ENCODE measurements around the gene SLC23A3.
A peak's percentile ranks its signal among the peaks of the same experiment; 100 is the strongest.

SLC23A3 gene

DNA sequence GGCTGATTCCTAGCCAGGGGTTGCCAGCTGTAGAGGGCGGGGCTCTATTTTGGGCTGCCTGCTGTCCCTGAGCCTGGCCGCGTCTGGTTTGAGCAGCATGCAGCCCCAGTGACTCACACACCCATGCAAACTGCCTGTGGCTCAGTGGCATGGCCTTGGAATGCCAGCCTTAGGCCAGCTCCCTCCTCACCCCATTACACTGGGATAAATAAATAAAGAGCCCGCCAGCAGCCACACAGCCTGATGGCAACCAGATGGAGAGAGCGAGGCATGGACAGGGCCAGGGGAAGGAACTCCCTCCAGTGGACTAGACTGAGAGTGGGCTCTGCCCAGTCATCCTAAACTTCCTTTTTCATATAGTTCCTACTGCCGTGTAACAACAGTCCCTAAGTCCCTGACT lies 27.5 kb downstream of the SLC23A3 start:
- peak; percentile 75 for DNase-seq (ENCODE audit: low read depth)

- DNase-seq (ENCODE audit: low read depth): no peak
Measured at GRCh38 chr2:219140722-219141121, 29.1 kb downstream of the SLC23A3 start.

DNA sequence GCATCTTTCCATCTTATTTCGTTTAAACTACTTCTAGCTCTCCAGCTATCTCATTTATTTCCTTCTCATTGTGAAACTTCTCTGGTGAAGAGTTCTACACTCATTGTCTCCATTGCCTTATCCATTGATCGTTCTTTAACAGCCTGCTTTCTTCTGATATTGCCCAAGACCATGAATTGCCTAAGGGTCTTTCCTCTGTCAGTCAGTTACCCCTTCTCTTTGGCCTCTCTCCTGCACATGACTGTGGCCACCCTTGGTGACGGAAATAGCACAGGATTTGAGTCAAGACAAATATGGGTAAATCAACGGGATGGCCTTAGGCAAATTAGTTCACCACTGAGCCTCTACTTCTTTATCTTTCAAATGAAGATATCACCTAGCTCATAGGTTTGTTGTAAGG lies 35.9 kb downstream of the SLC23A3 start:
- DNase-seq (ENCODE audit: low read depth): no peak

DNA sequence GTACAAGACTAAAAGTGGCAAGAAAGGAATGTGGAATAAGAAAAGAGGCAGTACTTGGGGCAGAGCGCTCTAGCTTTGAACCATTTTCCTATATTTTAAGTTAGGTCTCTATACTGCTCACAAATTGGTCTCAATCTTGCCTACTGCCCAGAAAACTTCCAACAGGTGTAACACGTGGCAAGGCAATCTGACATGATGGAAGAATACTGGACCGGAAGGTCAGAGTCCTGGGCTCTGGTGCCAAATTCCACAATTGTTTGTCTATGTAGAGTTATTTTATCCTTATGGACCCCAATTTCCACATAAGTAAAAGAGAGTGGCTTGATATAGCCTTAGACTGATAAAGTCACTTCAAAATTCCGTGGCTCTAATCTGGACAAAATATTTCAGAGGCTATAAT lies 38.1 kb downstream of the SLC23A3 start:
- no peak for DNase-seq (ENCODE audit: low read depth)

DNA sequence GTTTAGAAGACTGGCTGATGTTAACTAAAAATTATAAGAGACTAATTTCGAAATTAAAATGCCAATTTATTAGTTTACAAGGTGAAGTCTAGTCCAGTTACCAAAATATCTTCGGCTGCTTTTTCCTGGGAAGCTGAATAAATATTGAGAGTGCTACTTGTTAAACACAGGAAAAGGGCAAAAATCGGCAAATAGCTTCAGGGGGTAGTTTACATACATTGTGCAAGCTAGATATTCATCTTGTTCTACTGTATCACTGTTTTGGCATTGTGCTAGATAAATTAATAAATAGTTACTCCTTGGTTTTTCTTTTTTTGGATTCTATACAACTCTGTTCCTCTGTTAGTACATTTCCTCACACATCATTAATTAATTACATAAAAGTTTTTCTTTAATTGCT lies 38.5 kb downstream of the SLC23A3 start:
- no peak for DNase-seq (ENCODE audit: low read depth)

DNA sequence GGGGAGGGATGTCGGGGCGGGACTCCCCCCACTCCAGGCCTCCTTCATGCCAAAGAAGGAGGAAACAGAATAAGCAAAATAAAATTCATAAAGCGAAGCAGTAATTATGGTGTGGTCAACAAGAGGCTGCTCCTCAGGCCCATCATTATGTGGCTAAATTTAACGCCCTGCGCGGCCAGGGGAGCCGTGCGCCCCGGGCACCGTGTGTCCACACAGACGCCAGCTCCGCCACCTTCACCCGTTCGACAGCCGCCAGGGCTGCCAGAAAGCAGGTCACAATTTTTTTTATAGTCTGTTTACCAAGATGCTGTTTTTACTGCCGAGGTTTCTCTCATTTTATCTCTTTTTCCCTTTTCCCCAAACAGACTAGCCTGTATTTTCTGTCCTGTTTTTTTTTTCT lies 40.2 kb downstream of the SLC23A3 start:
- DNase-seq (ENCODE audit: low read depth): no peak

DNA sequence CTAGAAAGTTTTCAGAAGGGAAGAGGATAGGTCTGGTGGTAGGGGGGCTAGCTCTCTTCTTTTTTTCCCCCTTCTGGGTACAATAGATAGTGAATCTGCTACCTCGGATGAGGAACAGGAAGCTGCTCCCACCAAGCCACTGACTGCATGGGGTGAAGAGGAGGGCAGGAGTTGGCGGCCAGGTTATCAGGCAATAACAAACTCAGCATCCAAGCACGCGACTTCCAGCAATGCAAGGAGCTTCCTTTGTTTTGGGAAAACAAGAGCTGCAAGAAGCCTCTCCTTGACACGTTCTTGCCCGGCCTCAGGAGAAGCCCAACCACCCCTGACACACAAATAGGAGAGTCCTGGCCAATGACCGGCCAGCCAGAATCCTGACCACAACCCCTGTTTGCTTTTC lies 41.4 kb downstream of the SLC23A3 start:
- DNase-seq (ENCODE audit: low read depth): no peak

- DNase-seq (ENCODE audit: low read depth): no peak
Measured at GRCh38 chr2:219127037-219127635, 42.7 kb downstream of the SLC23A3 start.

GRCh38 chr2:219126555-219126954 lies 43.3 kb downstream of the SLC23A3 start:
- no peak for DNase-seq (ENCODE audit: low read depth)

DNA sequence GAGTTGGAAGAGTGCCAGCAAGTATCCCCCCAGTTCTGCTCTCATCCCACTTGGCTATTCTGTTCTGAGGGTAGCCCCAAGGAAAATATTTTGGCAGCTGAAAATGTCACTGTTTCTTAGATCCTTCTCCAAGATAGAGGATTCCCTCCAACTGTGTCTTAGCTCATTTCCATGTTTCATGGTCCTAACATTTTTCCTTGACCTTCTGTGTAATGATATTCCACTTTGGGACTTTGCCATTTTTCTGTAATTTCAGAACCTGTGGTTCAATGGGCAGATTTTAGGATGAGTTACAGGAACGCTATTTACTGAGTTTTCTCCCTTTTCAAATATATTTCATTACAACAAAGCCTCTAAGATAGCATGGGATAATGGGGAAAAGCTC lies 44.0 kb downstream of the SLC23A3 start:
- no peak for DNase-seq (ENCODE audit: low read depth)

DNA sequence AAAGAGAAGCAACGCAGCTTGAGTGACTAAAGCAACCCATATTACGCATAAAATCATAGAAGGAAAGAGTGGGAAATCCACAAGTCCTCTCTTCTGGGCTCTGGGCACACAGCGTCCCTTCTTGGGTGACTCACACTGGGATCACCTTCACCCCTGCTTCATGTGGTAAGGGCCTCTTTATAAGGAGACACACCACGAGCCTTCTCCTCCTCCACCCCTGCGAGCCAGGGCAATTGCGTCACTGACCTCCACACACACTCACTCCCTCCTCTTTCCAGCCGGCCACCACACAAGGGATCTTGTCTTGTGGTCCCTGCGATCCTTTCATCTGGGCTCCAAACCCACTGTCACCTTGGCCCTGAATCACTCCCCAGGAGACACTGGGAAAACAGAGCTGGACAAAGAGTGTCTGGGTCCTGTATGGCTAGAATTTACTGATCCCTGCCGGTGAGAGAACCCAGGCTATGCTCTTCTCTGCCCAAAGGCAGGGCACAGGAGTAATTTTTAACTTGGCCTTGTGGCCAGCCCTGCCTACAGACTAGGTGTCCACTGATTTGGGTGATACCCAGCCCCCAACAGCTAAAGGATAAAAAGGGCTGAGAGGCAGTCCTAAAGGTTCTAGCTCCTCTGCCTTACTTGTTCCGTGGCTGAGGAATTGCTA lies 44.5 kb downstream of the SLC23A3 start:
- peak; percentile 77 for DNase-seq (ENCODE audit: low read depth)

GRCh38 chr2:219124381-219125110 lies 45.3 kb downstream of the SLC23A3 start:
- no peak for DNase-seq (ENCODE audit: low read depth)

DNA sequence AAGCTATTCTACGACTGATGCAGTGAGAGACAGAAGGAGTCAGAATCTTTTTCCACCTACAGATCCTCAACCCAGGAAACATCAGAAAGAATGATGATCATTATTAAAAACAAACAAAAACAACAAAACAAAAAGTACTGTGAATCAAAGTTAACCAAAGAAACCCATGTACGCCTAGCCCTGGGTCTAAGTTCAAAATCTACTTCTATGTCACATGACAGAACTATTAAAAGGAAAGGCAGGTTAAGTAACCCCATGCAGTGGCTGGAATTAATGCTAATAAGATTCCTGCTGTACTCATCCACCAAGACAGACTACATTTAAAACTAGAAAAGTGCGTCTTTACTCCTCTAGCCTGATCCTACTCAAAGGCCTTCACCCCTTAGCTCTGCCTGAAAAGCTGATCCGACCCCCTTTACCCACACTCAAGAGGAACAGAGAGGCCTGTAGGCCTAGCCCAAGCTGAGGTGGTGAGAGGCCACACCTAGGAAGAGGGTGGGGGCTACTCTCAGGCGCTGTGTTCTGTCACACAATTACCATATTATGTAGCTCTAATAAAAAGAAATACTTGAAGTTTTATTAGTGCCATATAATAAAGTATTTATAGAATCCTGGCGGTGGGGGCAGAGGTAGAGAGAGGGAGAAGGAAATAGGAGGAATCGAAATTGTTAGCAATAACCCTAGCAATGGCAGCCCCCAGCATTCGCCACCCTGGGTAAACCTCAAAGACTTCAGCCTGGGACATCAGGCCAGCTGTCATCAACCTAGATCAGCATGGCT lies 46.3 kb downstream of the SLC23A3 start:
- DNase-seq (ENCODE audit: low read depth): no peak

- no peak for DNase-seq (ENCODE audit: low read depth)
Measured at GRCh38 chr2:219122202-219122980, 47.4 kb downstream of the SLC23A3 start.

DNA sequence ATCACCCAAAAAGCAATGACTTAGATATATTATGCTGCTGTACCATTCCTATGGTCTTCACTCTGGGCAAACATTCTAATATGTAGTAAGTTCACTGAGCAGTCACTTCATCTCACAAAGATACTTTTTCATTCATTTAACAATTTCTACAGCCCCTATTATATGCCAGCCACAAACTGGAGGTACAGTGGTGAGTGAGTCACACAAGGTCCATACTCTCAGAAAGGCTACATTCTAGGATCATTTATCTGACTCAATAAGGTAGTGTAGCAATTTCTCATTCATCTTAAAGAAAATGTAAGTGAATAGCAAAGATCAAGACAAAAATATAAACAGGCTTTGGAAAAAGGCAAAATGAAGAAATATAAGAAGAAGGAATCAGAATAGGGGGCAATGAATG lies 49.7 kb downstream of the SLC23A3 start:
- DNase-seq (ENCODE audit: low read depth): no peak

DNA sequence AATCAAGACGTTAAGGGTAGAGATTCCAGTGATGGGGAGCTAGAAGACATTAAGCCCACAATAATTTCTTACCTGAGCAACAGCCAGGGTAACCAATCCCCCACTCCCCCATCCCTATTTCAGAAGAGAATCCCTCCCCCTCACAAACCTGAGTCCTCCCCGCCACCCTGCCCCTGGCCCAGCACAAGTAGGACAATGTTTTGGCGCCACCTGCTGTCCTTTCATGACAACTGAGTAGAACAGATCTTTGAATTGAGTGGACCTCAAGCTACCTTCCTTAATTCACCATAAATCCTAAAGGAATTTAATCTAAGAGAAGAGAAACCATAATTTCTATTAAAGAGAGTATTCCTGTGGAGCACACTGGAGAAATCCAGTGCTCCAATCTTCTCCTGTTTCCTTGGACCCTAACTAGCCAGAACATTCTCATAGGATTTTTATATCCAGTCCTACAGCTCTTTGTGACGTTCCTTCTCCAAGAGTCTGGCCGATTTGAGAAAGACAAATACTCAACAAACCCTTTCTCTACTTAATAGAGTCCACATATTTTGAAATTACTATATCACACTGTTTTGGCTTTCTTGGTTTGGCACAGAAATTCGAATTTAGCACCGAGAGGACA lies 50.3 kb downstream of the SLC23A3 start:
- no peak for DNase-seq (ENCODE audit: low read depth)

DNA sequence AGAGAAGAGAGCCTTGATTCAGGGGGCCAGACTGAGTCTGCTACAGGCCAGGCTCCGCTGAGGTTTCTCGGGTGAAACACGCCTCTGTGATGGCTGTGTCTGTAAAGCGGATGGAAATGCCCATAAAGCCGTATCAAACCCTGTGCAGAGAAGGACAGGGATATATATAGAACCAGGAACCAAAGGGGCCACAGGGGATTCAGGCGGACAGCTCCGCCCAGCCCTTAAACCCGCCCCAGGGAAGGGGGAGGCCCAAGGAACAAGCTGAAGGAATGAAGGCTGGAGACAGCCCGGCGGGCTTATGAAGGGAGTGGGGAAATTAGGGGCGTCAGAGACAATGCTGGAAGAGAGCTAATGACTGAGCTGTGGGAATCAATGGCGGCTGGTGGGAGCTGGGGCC lies 51.3 kb downstream of the SLC23A3 start:
- DNase-seq (ENCODE audit: low read depth): no peak

GRCh38 chr2:219116776-219117646 lies 52.8 kb downstream of the SLC23A3 start:
- DNase-seq (ENCODE audit: low read depth): no peak

- DNase-seq (ENCODE audit: low read depth): no peak
Measured at GRCh38 chr2:219112651-219113338, 57.0 kb downstream of the SLC23A3 start.

GRCh38 chr2:219112062-219112406 lies 57.8 kb downstream of the SLC23A3 start:
- no peak for DNase-seq (ENCODE audit: low read depth)

Data from HS-27A (cell line).